KMS-11 (cell line): ENCODE results near the gene HSPB2.

Experiments
- H2AFZ ChIP-seq: fragments of 200-600 bp; sonication (generic); 2 replicates; pipeline ENCODE4 v1.6.1; 2016; ENCODE audit warnings: antibody characterized with exemption, mixed run types, low read depth
- H3K27ac ChIP-seq: fragments of 200-600 bp; sonication (generic); 2 replicates; pipeline ENCODE4 v1.6.1; 2016; ENCODE audit warnings: mild to moderate bottlenecking, mixed run types
- H3K27me3 ChIP-seq: fragments of 200-600 bp; sonication (generic); 2 replicates; pipeline ENCODE4 v1.6.1; 2017; ENCODE audit warnings: mild to moderate bottlenecking, low read depth, mixed run types, moderate library complexity; ENCODE audit not compliant: insufficient read depth
- H3K36me3 ChIP-seq: fragments of 200-600 bp; sonication (generic); 2 replicates; pipeline ENCODE4 v1.6.1; 2017; ENCODE audit warnings: mild to moderate bottlenecking, mixed run types; ENCODE audit not compliant: insufficient read depth
- H3K4me1 ChIP-seq: fragments of 200-600 bp; sonication (generic); 2 replicates; pipeline ENCODE4 v1.6.1; 2016; ENCODE audit warnings: mild to moderate bottlenecking, low read depth, mixed run types; ENCODE audit not compliant: poor library complexity, severe bottlenecking
- H3K4me2 ChIP-seq: fragments of 200-600 bp; sonication (generic); 2 replicates; pipeline ENCODE4 v1.7.0; 2016; ENCODE audit warnings: mild to moderate bottlenecking, mixed run types
- H3K4me3 ChIP-seq: fragments of 200-600 bp; sonication (generic); IDR thresholded peaks from 2 replicates; pipeline ENCODE4 v1.6.1; 2017; ENCODE audit warnings: low read depth, low read length, mixed read lengths; ENCODE audit not compliant: insufficient read depth
- H3K79me2 ChIP-seq: fragments of 200-600 bp; sonication (generic); 2 replicates; pipeline ENCODE4 v1.6.1; 2016; ENCODE audit warnings: low read depth, mixed run types; ENCODE audit not compliant: insufficient read depth
- H3K9ac ChIP-seq: fragments of 200-600 bp; sonication (generic); 2 replicates; pipeline ENCODE4 v1.6.1; 2016; ENCODE audit warnings: mild to moderate bottlenecking, mixed run types
- H4K20me1 ChIP-seq: fragments of 200-600 bp; sonication (generic); 2 replicates; pipeline ENCODE4 v1.6.1; 2016; ENCODE audit warnings: mild to moderate bottlenecking, mixed run types; ENCODE audit not compliant: insufficient read depth
- TF ChIP-seq, protein P1 (sequence below): fragments of 200-600 bp; sonication (generic); conservative IDR thresholded peaks from 2 replicates; pipeline ENCODE4 v1.6.1; 2017; ENCODE audit warnings: low read depth, mild to moderate bottlenecking, antibody characterized with exemption, low read length, moderate library complexity, mixed read lengths

The HSPB2 gene

GRCh38 chr11:111912535-111912934 lies at the start of gene HSPB2:
HSPB2 (plus strand) TSS chr11:111912734; CDS start chr11:111912830, 96 bp downstream.
- Histone ChIP-seq H3K27ac (no peak within 1 kb of the TSS), H4K20me1 (no peaks in the 10 kb centered on the region), H3K4me2 (no peak within 1 kb of the TSS), H3K27me3 (no peaks in the 10 kb centered on the region), H3K4me1 (no peaks in the 10 kb centered on the region), H3K79me2 (no peaks in the 10 kb centered on the region), H3K36me3 (no peaks in the 10 kb centered on the region), H3K4me3 (no peak within 1 kb of the TSS), H2AFZ (no peak within 1 kb of the TSS), H3K9ac (no peak within 1 kb of the TSS)
- TF ChIP-seq, protein P1, sequence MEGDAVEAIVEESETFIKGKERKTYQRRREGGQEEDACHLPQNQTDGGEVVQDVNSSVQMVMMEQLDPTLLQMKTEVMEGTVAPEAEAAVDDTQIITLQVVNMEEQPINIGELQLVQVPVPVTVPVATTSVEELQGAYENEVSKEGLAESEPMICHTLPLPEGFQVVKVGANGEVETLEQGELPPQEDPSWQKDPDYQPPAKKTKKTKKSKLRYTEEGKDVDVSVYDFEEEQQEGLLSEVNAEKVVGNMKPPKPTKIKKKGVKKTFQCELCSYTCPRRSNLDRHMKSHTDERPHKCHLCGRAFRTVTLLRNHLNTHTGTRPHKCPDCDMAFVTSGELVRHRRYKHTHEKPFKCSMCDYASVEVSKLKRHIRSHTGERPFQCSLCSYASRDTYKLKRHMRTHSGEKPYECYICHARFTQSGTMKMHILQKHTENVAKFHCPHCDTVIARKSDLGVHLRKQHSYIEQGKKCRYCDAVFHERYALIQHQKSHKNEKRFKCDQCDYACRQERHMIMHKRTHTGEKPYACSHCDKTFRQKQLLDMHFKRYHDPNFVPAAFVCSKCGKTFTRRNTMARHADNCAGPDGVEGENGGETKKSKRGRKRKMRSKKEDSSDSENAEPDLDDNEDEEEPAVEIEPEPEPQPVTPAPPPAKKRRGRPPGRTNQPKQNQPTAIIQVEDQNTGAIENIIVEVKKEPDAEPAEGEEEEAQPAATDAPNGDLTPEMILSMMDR = no peak

GRCh38 chr11:111870113-111870512 lies 42.4 kb upstream of the HSPB2 start:
- TF ChIP-seq, protein P1 = no peak
- no peaks in the 10 kb centered on the region for H3K36me3 ChIP-seq
- no peak overlapping the region for H3K4me3 ChIP-seq
- H4K20me1 ChIP-seq = no peaks in the 10 kb centered on the region
- H3K4me1 ChIP-seq = peaks cover 16% of the 10 kb centered on the region
- peak overlapping the region; percentile 67 for H3K4me2 ChIP-seq
- no peaks in the 10 kb centered on the region; the same call in 1 of the 2 replicates for H3K79me2 ChIP-seq
- H2AFZ ChIP-seq = peak overlapping the region; percentile 93; the same call in 1 of the 2 replicates
- H3K9ac ChIP-seq = 0 out of 2 replicates have a peak overlapping the region, but pooled peaks have one; percentile 49
- peak overlapping the region; percentile 27; the same call in 1 of the 2 replicates for H3K27ac ChIP-seq
- no peaks in the 10 kb centered on the region for H3K27me3 ChIP-seq

DNA sequence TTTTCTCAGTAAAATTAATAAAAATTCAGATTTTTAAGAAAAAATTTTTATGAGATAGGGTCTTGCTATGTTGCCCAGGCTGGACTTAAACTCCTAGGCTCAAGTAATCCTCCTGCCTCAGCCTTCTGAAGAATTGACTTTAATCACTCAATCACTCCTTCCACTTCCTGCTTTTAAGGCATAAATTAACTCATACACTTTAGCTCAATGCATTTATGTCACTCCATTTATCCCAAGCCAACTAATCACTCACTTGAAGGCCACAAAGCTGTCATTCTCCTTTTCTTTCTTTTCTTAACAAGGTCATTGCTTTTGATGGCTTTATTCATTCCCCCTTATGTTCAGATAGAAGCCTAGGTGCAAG lies 42.0 kb upstream of the HSPB2 start:
- peak overlapping the region; percentile 71 for H3K4me3 ChIP-seq
- H3K36me3 ChIP-seq = no peaks in the 10 kb centered on the region
- TF ChIP-seq, protein P1 = no peak
- peak overlapping the region; percentile 27; the same call in 1 of the 2 replicates for H3K27ac ChIP-seq
- peak overlapping the region; percentile 93; the same call in 1 of the 2 replicates for H2AFZ ChIP-seq
- no peaks in the 10 kb centered on the region for H4K20me1 ChIP-seq
- no peaks in the 10 kb centered on the region for H3K27me3 ChIP-seq
- no peaks in the 10 kb centered on the region; the same call in 1 of the 2 replicates for H3K79me2 ChIP-seq
- H3K9ac ChIP-seq = peak overlapping the region; percentile 49; the same call in 1 of the 2 replicates
- H3K4me1 ChIP-seq = peaks cover 16% of the 10 kb centered on the region
- H3K4me2 ChIP-seq = peak overlapping the region; percentile 67

DNA sequence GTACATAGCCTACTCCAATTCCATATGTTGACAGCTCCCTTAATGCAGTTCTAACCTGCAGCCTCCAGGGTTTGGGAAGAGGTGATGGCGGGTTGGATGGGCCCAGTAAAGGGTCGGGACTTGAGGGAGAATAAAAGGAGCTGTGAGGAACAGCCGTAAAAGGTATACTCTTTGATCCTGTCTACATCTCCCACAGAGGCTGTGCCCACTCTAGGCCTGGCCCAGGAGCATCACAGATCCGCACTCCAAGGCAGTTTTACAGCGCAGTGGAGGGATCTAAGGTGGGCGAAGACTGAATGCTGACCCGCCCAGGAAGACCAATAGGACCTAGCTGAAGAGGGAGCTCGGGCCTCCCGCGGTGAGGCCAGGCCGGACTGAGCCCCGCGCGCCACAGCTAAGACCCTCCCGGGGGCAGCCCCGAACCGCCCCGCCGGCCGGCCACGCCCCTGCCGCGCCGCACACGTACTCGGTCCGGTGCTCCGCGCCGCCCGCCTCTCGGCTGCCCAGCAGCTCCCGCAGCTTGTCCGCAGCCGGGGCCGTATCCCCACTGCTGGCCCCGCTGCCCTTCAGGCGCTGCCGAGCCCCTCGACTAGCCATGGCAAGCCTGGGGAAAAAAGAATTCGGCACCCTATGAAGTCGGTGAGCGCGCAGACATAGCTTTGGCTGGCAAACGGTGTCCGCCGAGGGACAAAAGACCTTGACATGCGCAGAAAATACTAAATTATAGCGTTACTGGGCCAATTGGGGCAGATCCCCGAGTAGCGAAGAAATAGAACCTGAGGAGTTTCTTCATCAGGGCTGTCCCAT lies 41.4 kb upstream of the HSPB2 start, which contains the start of gene ALG9:
TSS of gene ALG9 (minus strand) at position 696 of the 807 bp plus-strand sequence. CDS start at position 597, 99 bp downstream.
- H2AFZ ChIP-seq = peak within 1 kb of the TSS; percentile 93
- TF ChIP-seq, protein P1 = 0 out of 2 replicates have a peak, but pooled peaks have one; percentile 24
- peak within 1 kb of the TSS; percentile 27; the same call in 1 of the 2 replicates for H3K27ac ChIP-seq

More for the DNA sequence above, 41.4 kb upstream of the HSPB2 start, which contains the start of gene ALG9:
- peaks cover 16% of the 10 kb centered on the region for H3K4me1 ChIP-seq
- no peaks in the 10 kb centered on the region; the same call in 1 of the 2 replicates for H3K79me2 ChIP-seq
- no peaks in the 10 kb centered on the region for H3K36me3 ChIP-seq
- H3K4me3 ChIP-seq = peak within 1 kb of the TSS; percentile 71
- peak within 1 kb of the TSS; percentile 49; the same call in 1 of the 2 replicates for H3K9ac ChIP-seq
- no peaks in the 10 kb centered on the region for H4K20me1 ChIP-seq
- H3K4me2 ChIP-seq = peak within 1 kb of the TSS; percentile 91
- no peaks in the 10 kb centered on the region for H3K27me3 ChIP-seq
